WERI-Rb-1 (cell line): ENCODE results near the gene RNPEPL1.

Source experiments
- DNase-seq: peaks from one replicate; pipeline ENCODE4 v3.0.0-alpha.2; 2020
- H3K27ac ChIP-seq: fragments of 250-450 bp; sonication (Bioruptor Pico); 2 replicates; pipeline ENCODE4 v1.5.1; 2020; ENCODE audit warnings: mild to moderate bottlenecking, moderate library complexity
- H3K27me3 ChIP-seq: fragments of 250-450 bp; sonication (Bioruptor Pico); 2 replicates; pipeline ENCODE4 v1.5.1; 2021; ENCODE audit warnings: mild to moderate bottlenecking, low read depth, moderate library complexity; ENCODE audit not compliant: insufficient read depth, severe bottlenecking
- H3K36me3 ChIP-seq: fragments of 250-450 bp; sonication (Bioruptor Pico); 2 replicates; pipeline ENCODE4 v1.5.1; 2020; ENCODE audit warnings: mild to moderate bottlenecking, moderate library complexity
- H3K4me3 ChIP-seq: 2 replicates; pipeline ENCODE4 v1.5.1; 2011; ENCODE audit warnings: low read depth, mild to moderate bottlenecking, control low read depth, low read length
- H3K9me3 ChIP-seq: fragments of 250-450 bp; sonication (Bioruptor Pico); 2 replicates; pipeline ENCODE4 v1.5.1; 2021; ENCODE audit warnings: mild to moderate bottlenecking, moderate library complexity; ENCODE audit not compliant: severe bottlenecking
- TF ChIP-seq, protein P1 (sequence below): IDR thresholded peaks from 2 replicates; pipeline ENCODE4 v1.5.1; 2011; ENCODE audit warnings: low read depth, mild to moderate bottlenecking, control low read depth, inconsistent platforms, low read length

RNPEPL1 gene

DNA sequence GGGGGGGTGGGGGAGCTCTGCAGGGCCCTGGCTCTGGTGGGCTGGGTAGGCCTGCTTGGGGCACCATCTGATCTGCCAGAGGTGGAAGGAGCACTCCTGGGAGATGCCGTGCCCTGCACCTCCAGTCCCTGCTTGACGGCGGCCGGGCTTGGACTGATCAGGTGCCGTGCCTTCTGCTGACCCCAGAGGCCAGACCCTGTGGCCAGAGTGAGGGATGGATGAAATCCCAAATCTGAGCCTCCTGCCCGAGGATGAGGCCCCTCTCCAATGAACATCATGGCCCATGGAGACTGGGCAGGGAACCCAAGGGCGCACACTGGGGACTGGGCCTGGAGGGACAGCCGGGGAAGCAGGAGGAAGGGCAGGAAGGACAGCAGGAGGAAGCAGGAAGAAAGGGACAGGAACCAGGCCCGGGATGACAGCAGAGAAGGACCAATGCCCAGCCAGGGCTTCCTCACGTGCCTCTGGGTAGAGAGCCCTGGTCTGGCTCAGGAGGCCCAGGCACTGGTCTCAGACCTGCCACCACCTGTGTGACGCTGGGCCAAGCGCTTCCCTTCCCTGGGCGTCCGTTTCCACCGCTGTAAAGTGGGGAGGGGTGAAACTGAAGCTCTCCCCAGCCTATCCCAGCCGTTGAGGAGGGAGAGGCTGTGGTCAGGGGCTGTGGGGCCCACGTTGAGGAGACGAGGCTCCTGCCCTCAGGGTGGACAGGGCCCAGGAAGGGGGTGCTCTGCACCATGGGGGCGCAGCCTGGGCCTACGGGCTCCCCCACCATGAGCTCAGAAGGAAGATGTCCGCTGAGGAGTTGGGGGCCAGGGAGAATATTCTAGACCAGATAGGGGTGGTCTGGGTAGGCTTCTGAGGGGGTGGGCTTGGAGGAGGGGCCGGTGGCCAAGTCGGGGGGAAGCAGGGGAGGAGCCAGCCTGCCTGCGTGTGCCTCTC lies 56.0 kb downstream of the RNPEPL1 start:
- Histone ChIP-seq H3K27ac (no peak overlapping the region), H3K9me3 (no peaks in the 10 kb centered on the region), H3K27me3 (no peaks in the 10 kb centered on the region), H3K4me3 (no peak overlapping the region), H3K36me3 (no peaks in the 10 kb centered on the region)
- TF ChIP-seq, protein P1, sequence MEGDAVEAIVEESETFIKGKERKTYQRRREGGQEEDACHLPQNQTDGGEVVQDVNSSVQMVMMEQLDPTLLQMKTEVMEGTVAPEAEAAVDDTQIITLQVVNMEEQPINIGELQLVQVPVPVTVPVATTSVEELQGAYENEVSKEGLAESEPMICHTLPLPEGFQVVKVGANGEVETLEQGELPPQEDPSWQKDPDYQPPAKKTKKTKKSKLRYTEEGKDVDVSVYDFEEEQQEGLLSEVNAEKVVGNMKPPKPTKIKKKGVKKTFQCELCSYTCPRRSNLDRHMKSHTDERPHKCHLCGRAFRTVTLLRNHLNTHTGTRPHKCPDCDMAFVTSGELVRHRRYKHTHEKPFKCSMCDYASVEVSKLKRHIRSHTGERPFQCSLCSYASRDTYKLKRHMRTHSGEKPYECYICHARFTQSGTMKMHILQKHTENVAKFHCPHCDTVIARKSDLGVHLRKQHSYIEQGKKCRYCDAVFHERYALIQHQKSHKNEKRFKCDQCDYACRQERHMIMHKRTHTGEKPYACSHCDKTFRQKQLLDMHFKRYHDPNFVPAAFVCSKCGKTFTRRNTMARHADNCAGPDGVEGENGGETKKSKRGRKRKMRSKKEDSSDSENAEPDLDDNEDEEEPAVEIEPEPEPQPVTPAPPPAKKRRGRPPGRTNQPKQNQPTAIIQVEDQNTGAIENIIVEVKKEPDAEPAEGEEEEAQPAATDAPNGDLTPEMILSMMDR = no peak
- DNase-seq = peak; percentile 6

- Histone ChIP-seq H3K9me3 (no peaks in the 10 kb centered on the region), H3K27me3 (no peaks in the 10 kb centered on the region), H3K4me3 (no peak within 1 kb of the TSS), H3K27ac (no peak within 1 kb of the TSS), H3K36me3 (no peaks in the 10 kb centered on the region)
- peak; percentile 3 for DNase-seq
- TF ChIP-seq, protein P1 = no peak
Measured at GRCh38 chr2:240624950-240625621, 56.8 kb downstream of the RNPEPL1 start, which contains the start of gene GPR35. Gene GPR35 (plus strand): TSS chr2:240625480. CDS start chr2:240629953, 4,473 bp downstream.

- Histone ChIP-seq H3K9me3 (no peaks in the 10 kb centered on the region), H3K27ac (no peak overlapping the region), H3K36me3 (no peaks in the 10 kb centered on the region), H3K27me3 (no peaks in the 10 kb centered on the region), H3K4me3 (no peak overlapping the region)
- DNase-seq = peak; percentile 5
- TF ChIP-seq, protein P1 = no peak
Measured at GRCh38 chr2:240626531-240627300, 58.4 kb downstream of the RNPEPL1 start.

- H3K27me3 ChIP-seq = no peaks in the 10 kb centered on the region
- TF ChIP-seq, protein P1 = no peak
Measured at GRCh38 chr2:240627736-240628506, 59.6 kb downstream of the RNPEPL1 start.

DNA sequence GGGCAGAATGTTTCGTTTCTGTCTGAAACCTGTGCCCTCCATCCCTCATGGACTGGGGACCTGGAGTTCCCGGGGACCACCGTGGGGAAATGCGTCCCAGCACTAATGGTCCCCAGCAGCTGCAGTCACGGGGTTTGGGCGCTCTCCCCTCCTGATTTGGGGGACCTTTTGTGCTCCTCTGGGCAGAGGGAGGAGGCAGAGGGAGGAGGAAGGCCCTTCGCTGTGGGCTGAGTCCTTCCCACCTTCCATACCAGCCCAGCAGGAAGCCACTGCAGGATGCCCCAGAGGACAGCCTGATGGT lies 60.2 kb downstream of the RNPEPL1 start:
- DNase-seq = no peak
- H3K4me3 ChIP-seq = no peak overlapping the region
- peaks cover 6% of the 10 kb centered on the region for H3K9me3 ChIP-seq
- no peak overlapping the region for H3K27ac ChIP-seq
- TF ChIP-seq, protein P1 = no peak
- H3K36me3 ChIP-seq = no peaks in the 10 kb centered on the region
- H3K27me3 ChIP-seq = no peaks in the 10 kb centered on the region

More at GRCh38 chr2:240627736-240628506, 59.6 kb downstream of the RNPEPL1 start:
- H3K36me3 ChIP-seq = no peaks in the 10 kb centered on the region
- H3K27ac ChIP-seq = no peak overlapping the region
- peak; percentile 3 for DNase-seq
- peaks cover 3% of the 10 kb centered on the region for H3K9me3 ChIP-seq
- no peak overlapping the region for H3K4me3 ChIP-seq
